ENCODE measurements around the gene NUDC.

DNA sequence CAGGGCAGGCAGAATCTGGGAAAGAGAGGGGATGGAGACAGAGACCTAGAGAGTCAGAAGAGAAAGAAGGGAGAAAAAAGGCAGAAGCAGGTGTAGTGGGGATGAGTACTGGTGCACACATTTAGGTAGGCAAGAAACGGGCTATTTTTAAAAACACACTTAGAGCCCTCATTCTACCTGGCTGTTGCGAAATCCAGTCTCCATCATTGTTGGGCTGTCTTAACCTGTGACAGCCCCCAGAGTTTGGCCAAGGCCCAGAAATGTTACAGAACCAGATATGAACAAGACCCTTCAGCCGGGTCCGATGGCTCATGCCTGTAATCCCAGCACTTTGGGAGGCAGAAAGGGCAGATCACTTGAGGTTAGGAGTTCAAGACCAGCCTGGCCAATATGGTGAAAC is 51.3 kb downstream of the NUDC start:
- TF ChIP-seq, protein P1, sequence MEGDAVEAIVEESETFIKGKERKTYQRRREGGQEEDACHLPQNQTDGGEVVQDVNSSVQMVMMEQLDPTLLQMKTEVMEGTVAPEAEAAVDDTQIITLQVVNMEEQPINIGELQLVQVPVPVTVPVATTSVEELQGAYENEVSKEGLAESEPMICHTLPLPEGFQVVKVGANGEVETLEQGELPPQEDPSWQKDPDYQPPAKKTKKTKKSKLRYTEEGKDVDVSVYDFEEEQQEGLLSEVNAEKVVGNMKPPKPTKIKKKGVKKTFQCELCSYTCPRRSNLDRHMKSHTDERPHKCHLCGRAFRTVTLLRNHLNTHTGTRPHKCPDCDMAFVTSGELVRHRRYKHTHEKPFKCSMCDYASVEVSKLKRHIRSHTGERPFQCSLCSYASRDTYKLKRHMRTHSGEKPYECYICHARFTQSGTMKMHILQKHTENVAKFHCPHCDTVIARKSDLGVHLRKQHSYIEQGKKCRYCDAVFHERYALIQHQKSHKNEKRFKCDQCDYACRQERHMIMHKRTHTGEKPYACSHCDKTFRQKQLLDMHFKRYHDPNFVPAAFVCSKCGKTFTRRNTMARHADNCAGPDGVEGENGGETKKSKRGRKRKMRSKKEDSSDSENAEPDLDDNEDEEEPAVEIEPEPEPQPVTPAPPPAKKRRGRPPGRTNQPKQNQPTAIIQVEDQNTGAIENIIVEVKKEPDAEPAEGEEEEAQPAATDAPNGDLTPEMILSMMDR (IDR thresholded peaks at IDR 0.05), result no peak
- TF ChIP-seq POLR2AphosphoS5 (IDR thresholded peaks at IDR 0.05; ENCODE audit: low read depth, low read length) (no peak), TCF7L2 (IDR thresholded peaks at IDR 0.05; ENCODE audit: low read depth, low read length) (no peak)

Data from Panc1 (cell line).